Cardiac ventricle fibroblast (primary cell): ENCODE measurements around the gene GBX2. TPM values are rescaled to one million over a fixed set of nuclear protein-coding genes. Genes with fewer than 3 reads are reported as not detected.

Experiments
- total RNA-seq: library from RNA; depleted of rRNA; stranded (reverse); fragments of >200 nt; gene quantifications from 2 replicates; pipeline ENCODE4 v1.2.3, GENCODE V29; 2015

The GBX2 gene
- total RNA-seq, result not detected in 2 replicates

DNA sequence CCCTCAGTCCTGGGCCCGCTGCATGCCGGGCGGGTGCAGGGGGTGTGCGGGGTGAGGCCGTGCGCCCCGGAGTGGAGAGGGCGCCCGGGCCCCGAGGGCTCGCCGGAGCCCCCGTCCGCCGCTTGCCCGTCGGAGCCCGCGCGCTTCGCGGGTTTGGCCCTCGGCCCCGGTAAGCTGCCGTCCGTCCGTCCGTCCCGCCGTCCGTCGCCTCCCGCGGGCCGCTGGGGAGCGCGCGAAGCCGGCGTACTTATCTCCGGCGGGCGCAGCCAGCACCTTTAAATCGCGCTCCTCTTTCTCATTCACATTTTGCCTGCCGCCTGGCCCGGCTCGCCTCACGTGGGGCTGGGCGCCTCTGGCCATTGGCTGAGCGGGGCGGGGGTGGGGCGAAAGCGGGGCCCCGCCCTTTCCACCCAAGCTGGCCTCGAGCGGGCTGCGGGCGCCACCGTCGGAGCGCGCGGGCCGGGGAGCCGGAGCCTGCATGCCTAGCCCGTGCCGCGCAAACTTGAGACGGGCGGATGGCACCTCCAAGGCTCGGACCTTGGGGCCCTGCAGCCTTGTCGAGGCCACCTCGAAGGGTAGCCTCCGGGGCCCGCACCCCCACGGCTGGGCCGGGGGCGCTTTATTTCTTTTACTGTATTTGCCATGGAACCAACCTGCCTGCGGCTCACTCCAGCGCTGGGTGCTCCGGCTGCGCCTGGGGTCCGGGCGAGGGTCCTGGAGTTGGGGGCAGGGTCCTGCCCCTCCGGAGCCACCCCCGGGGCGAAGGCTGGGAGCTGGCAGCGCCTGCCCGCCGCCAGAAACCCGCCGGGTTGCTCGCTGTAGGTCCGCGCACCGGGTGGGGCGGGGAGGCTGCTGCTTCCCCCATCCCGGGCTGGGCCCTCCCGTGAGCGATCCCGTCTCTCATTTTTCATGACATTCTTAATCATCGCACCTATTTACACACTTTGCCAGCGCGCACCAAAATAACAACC is at the start of gene GBX2:
Gene GBX2 (minus strand): TSS at position 277 of the 971 bp plus-strand sequence. CDS start 415 bp downstream, outside the sequence.

Other genes starting within 250 kb of the GBX2 start
- gene ASB18, start 96.0 kb upstream of the GBX2 start, total RNA-seq, result not detected in 2 replicates